Measurements from ENCODE around the gene KRT78.
"Not testable (repeated sequence)": the region's sequence is repeated elsewhere in the genome, so short reads cannot be mapped to it uniquely, and the experiment has no call there.

KRT78 gene

GRCh38 chr12:52871291-52872039 lies 22.7 kb upstream of the KRT78 start:
- no peak for DNase-seq (ENCODE audit: low spot score)

DNA sequence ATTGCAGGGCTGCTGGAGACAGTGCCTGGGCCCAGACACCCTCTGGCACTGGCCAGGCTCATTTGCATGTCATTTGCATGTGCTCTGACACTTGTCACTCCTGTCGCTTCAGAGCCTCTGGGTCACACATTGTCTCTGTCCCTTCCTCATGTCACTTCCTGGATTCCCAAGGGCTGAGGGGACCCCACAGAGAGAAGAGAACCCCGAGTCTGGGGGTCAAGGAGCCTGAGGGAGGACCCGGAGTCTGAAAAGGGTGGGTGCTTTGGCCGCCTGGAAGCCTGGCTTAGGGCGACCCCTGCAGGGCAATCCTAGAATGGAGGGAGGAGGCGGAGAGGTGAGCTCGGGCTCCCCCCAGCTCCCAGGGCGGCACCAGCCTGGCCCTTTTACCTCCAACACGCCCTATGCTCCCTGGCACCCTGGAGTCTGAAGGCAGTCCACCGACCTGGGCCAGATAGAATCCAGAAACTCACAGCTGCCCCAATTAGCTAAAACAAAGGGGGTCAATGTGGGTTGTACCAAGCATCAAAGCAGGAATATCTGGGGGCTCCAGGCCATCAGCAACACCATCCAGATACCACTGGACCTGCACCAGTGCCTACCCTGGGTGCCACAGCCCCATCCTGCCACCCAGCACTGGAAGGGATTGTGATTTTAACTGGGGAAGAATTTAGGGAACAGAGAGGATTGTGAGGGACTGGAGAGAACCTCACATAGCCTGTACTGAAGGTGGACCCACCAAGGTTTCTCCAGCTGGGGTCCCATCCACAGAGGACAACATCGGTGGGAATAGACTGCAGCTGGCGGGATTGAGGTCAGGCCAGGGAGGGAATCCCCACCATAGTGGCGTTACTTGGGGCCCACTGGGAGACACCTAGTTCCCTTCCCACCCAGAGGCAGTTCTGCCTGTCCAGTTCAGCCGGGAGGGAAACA lies 21.8 kb upstream of the KRT78 start:
- no peak for DNase-seq (ENCODE audit: low spot score)

GRCh38 chr12:52867642-52868041 lies 18.8 kb upstream of the KRT78 start:
- no peak for DNase-seq (ENCODE audit: low spot score)

DNA sequence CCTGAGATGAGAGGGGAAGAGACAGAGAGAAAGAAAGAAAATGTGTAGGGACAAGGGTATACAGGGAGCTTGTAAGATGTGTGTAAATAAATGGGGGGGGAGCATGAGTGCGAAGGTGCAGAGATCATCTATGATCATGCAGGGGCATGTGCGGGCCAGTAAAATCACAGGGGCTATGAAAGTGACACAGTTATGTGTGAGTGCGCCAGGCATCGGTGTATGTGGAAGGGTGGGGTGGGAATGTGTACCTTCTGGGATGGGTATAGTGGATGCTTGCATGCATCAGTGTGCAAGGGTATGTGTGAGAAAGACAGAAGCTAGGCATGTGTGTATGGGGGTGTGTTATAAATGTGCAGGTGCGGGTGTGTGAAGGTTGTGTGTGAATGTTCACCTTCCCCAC lies 18.4 kb upstream of the KRT78 start:
- DNase-seq (ENCODE audit: low spot score), result no peak

DNA sequence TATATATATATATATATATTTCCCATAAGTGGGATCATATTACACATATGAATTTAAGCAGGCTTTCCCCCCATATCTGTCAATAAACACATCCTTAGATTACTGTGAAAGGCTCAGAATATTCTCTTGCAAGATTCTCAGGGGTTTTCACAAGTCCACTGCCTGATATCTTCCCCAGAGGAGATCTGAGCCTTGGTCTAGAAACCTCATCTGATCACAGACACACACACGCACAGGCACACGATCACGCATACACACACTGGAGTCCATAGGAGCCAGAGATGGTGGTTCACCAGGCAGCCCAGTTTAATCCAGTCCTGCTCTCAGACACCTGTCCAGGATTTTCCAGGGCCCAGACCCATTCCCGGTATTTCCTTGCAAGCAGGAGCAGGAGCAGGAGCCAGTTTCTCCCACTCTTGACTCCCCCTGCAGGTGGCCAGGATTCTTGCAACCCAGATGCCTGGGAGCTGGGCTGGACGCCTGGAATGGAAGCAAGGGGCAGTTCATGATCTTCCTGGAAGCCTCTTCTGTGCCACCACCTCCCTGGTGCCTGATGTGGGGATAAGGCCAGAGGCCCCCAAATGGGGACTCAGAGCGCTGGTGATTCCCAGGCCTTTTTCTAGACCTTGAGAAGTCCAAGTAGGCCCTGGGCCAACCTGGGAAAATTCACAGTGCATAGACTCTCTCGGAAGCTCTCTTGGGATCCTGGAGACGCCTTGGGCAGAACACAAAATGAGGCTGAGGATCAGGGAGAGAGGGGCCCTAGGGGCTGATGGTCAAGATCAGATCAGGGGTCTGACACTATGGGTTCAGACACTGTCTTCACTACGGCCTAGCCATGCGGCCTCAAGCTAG lies 16.5 kb upstream of the KRT78 start:
- DNase-seq (ENCODE audit: low spot score), result peak; percentile 82

GRCh38 chr12:52862023-52862422 lies 13.2 kb upstream of the KRT78 start:
- no peak for DNase-seq (ENCODE audit: low spot score)

- no peak for DNase-seq (ENCODE audit: low spot score)
Observed at GRCh38 chr12:52861511-52861910, 12.7 kb upstream of the KRT78 start.

DNA sequence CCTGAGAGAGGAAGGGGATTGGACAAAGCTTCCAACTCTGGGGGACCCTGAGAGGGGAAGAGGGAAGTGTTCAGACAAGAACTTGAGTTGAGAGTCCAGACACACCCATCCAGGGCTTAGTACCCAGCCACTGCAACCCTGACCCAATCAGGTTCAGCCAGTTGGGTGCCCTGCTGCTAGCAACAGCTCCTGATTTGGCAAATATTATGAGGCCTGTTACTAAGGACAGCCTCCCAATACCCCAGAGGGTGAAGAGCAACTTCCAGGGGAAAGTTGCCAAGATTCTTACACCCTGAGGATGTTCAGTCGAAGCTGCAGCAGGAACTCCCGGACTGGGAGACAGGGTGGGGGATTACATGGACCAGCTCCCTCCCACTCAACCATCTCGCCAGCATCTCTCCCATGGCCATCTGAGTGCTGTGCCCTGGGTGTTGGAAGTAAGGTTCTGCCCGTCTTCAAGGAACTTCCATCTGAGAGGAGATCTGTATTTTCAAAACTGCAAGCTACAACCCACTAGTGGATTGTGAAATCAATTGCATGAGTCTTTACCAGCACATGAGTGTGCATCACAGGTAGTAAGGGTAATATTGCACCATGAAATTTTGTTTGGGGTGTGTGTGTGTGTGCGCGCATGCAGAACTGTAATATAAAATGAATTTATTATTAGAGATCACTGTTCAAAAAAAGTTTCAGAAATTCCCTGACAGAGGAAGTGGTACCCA lies 11.5 kb upstream of the KRT78 start:
- no peak for DNase-seq (ENCODE audit: low spot score)

DNA sequence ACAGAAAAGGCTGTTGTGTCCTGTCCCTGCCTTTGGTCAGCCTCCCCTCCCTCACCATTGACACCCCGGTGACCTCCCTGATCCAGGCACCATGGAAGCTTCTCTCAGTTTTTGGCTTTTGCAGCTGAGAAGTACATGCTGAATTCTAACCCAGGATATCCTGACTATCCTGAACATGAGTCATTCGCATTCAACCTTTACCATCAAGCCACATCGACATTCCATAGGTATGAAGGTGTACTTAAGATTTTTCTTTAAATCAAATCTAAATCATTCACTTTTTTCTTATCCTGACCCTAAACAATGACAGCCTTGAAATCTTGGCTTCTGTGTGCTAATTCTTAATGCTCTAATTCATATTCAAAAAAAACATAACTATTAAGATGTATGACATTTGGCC lies 8.7 kb upstream of the KRT78 start:
- DNase-seq (ENCODE audit: low spot score), result no peak

DNA sequence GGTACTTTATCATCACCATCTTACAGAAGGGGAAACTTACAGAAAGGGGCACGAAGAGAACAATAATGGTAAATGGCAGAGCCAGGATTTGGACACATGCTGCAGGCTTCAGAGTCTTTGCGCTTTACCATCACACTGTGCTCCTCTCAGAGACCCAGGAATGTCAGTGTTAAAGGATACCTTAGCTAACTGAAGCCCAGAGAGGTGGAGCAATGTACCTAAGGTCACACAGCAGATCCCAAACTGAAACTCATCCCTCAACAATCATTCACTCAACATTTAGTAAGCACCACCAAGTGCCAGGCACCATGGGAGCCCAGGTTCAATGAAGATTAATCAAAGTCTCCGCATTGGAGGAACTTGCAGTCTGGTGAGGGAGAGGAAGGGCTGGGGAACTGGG lies 8.0 kb upstream of the KRT78 start:
- DNase-seq (ENCODE audit: low spot score), result no peak

DNA sequence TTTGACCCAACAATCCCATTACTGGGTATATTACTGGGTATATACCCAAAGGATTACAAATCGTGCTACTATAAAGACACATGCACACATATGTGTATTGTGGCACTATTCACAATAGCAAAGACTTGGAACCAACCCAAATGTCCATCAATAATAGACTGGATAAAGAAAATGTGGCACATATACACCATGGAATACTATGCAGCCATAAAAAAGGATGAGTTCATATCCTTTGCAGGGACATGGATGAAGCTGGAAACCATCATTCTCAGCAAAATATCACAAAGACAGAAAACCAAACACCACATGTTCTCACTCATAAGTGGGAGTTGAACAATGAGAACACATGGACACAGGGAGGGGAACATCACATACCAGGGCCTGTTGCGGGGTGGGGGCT lies 7.3 kb upstream of the KRT78 start:
- not testable (repeated sequence) for DNase-seq (ENCODE audit: low spot score)

DNA sequence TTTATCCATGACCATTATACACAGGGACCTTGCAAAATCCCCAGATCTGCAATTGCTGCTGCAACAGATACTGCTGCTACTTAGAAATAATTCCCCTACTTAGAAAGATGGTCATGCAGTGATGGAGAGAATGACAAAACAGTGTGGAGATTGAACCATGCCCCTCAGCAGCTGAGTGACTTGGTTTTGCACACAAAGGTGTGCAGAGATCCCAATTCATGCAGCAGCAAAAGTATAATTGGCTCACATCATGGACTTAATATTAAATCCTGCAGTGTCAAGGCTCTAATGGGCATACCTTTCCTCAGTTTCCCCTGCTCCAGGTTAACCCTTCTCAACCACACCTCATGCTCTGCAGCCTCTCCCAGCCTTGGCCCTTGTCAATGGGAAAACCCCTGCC lies 3.0 kb upstream of the KRT78 start:
- no peak for DNase-seq (ENCODE audit: low spot score)

- DNase-seq (ENCODE audit: low spot score), result no peak
Observed at GRCh38 chr12:52850681-52851080, 1.9 kb upstream of the KRT78 start.

DNA sequence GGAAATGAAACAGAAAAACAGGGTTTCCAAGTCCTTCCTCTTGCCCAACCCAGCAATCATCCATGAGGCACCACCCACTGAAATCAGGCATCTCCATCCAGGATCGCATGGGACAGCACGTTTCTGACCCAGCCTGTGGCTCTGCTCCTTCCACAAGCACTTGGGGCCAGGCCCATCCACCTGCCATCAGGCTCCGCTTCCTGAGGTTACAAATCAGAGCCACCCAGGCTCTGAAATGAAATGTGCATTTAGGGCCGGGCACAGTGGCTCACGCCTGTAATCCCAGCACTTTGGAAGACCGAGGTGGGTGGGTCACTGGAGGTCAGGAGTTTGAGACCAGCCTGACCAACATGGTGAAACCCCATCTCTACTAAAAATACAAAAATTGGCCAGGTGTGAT lies 717 bp upstream of the KRT78 start:
- no peak for DNase-seq (ENCODE audit: low spot score)

- DNase-seq (ENCODE audit: low spot score), result no peak
Observed at GRCh38 chr12:52847335-52848102, 1.3 kb downstream of the KRT78 start.

- no peak for DNase-seq (ENCODE audit: low spot score)
Observed at GRCh38 chr12:52846356-52846970, 2.3 kb downstream of the KRT78 start.

DNA sequence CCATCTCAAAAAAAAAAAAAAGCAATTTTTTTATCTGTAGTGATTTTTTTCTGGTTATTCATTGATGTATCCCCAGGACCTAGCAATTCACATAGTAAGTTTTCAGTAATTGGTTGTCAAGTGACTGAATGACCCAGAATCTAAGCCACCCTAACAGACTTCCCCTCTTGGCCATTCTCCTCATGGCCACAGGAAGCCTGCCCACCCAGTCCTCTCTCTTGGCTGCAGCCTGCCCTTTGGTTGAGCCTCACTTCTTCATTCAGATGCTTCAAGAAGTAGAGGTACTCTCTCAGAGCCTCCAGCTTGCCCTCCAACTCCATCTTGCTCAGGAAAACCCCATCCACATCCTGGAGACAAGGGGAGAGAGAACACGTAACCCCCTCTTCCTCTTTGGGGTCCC lies 2.8 kb downstream of the KRT78 start:
- no peak for DNase-seq (ENCODE audit: low spot score)

GRCh38 chr12:52844386-52844785 lies 4.4 kb downstream of the KRT78 start:
- no peak for DNase-seq (ENCODE audit: low spot score)

GRCh38 chr12:52839436-52840105 lies 9.2 kb downstream of the KRT78 start:
- no peak for DNase-seq (ENCODE audit: low spot score)

Measured in left forelimb (tissue), 1 donor.